WTC11 (cell line): Measurements from ENCODE around the gene FAHD1.

Experiments
- ATF2 ChIP-seq: sonication (generic); formaldehyde crosslinking; IDR thresholded peaks from 2 replicates; pipeline ENCODE4 v1.8.1; 2022; ENCODE audit warnings: low read depth, missing genetic modification reagents, borderline replicate concordance
- CTCF ChIP-seq: fragments of 200-600 bp; IDR thresholded peaks from 2 replicates; pipeline ENCODE4 v1.8.0; 2022; ENCODE audit warnings: antibody characterized with exemption
- ELF4 ChIP-seq: sonication (generic); formaldehyde crosslinking; IDR thresholded peaks from 2 replicates; pipeline ENCODE4 v1.8.1; 2022; ENCODE audit warnings: low read depth, mild to moderate bottlenecking, moderate library complexity, missing genetic modification reagents
- HMGA2 ChIP-seq: fragments of 250-450 bp; sonication (Bioruptor Pico); IDR thresholded peaks from 2 replicates; pipeline ENCODE4 v1.4.0; 2021; ENCODE audit warnings: mild to moderate bottlenecking, moderate library complexity
- MAX ChIP-seq: sonication (generic); formaldehyde crosslinking; IDR thresholded peaks from 2 replicates; pipeline ENCODE4 v1.8.0; 2022; ENCODE audit warnings: mild to moderate bottlenecking, missing genetic modification reagents
- NR3C1 ChIP-seq: sonication (generic); formaldehyde crosslinking; conservative IDR thresholded peaks from 2 replicates; pipeline ENCODE4 v1.8.1; 2023; ENCODE audit warnings: low read depth, mild to moderate bottlenecking, missing genetic modification reagents
- STAT6 ChIP-seq: sonication (generic); formaldehyde crosslinking; conservative IDR thresholded peaks from 2 replicates; pipeline ENCODE4 v1.8.1; 2023; ENCODE audit warnings: mild to moderate bottlenecking, low read depth, missing genetic modification reagents, moderate library complexity
- TP53 ChIP-seq: sonication (generic); formaldehyde crosslinking; IDR thresholded peaks from 2 replicates; pipeline ENCODE4 v1.8.1; 2023; ENCODE audit warnings: mild to moderate bottlenecking, missing genetic modification reagents
- USF2 ChIP-seq: sonication (generic); formaldehyde crosslinking; IDR thresholded peaks from 2 replicates; pipeline ENCODE4 v1.8.1; 2023; ENCODE audit warnings: mild to moderate bottlenecking, missing genetic modification reagents, moderate library complexity
- ZNF281 ChIP-seq: sonication (generic); formaldehyde crosslinking; IDR thresholded peaks from 2 replicates; pipeline ENCODE4 v1.8.0; 2023; ENCODE audit warnings: mild to moderate bottlenecking, missing genetic modification reagents
- ZNF512 ChIP-seq: sonication (generic); formaldehyde crosslinking; IDR thresholded peaks from 2 replicates; pipeline ENCODE4 v1.8.1; 2022; ENCODE audit warnings: missing genetic modification reagents, borderline replicate concordance

GRCh38 chr16:1787322-1788094 lies 39.5 kb upstream of the FAHD1 start:
- TF ChIP-seq CTCF (no peak), USF2 (no peak), HMGA2 (CRISPR knock-in tag) (no peak), ATF2 (CRISPR knock-in tag) (no peak), NR3C1 (CRISPR knock-in tag) (no peak), TP53 (CRISPR knock-in tag) (no peak), STAT6 (CRISPR knock-in tag) (no peak), MAX (CRISPR knock-in tag) (no peak), ZNF281 (CRISPR knock-in tag) (no peak), ZNF512 (no peak), ELF4 (CRISPR knock-in tag) (no peak)
